Ovary (tissue), 9 donors: ENCODE measurements around the gene FAM170B. TPM values are rescaled to one million over a fixed set of nuclear protein-coding genes. Genes with fewer than 3 reads are reported as not detected.

Source experiments
- DNase-seq, 5 donors: peaks; one replicate each; pipeline ENCODE4 v3.0.0-alpha.2; 2019 to 2020
- H3K27ac ChIP-seq, 2 donors: fragments of 200-600 bp; one replicate each; pipeline versions ENCODE4 v1.5.1 to v1.8.0; 2019 to 2022
- H3K27me3 ChIP-seq: fragments of 200-600 bp; one replicate; pipeline ENCODE4 v1.8.0; 2022
- H3K36me3 ChIP-seq: fragments of 200-600 bp; sonication (generic); one replicate; pipeline ENCODE4 v1.5.1; 2019
- H3K4me1 ChIP-seq: one replicate; pipeline ENCODE4 v1.8.1; 2013; ENCODE audit warnings: mild to moderate bottlenecking, moderate library complexity; ENCODE audit not compliant: insufficient read depth
- H3K4me3 ChIP-seq: fragments of 200-600 bp; sonication (generic); one replicate; pipeline ENCODE4 v1.5.1; 2017
- H3K9me3 ChIP-seq, 2 donors: fragments of 200-600 bp in 1 of 2; sonication (generic) in 1 of 2; one replicate each; pipeline versions ENCODE4 v1.5.1 to v1.8.1; 2013 to 2019; ENCODE audit warnings: mild to moderate bottlenecking in 1 of 2, moderate library complexity in 1 of 2
- CTCF ChIP-seq, 3 donors: fragments of 450-650 bp in 2 of 3; fragments of 200-600 bp in 1 of 3; IDR thresholded peaks; one replicate each; pipeline versions ENCODE4 v1.5.1 to v1.8.0; 2016 to 2022; ENCODE audit warnings: antibody characterized with exemption in 3 of 3, mild to moderate bottlenecking in 1 of 3
- EP300 ChIP-seq: sonication (generic); formaldehyde crosslinking; IDR thresholded peaks from one replicate; pipeline ENCODE4 v1.6.1; 2017; ENCODE audit warnings: antibody characterized with exemption
- POLR2A ChIP-seq: fragments of 450-650 bp; IDR thresholded peaks from one replicate; pipeline ENCODE4 v1.6.1; 2017; ENCODE audit warnings: antibody characterized with exemption, mild to moderate bottlenecking, moderate library complexity
- WGBS, 3 donors: extraction: QIAGEN DNeasy Blood & Tissue Kit in 1 of 3; methylation state at CpG; one replicate each; pipeline versions ENCODE4 v1.1.5 to v1.1.7; 2013 to 2017; 5-methylcytosine and 5-hydroxymethylcytosine counted together
- intact Hi-C, 4 donors: fragments of 100-400 bp; cut with DNase I; formaldehyde crosslinking; loops; one replicate each; pipeline versions ENCODE4 v1.11.0 to v1.15.1; 2022 to 2023
- polyA plus RNA-seq, 2 donors: library from polyadenylated mRNA; stranded (reverse); fragments of 200-250 nt in 1 of 2; fragments of 350-450 nt in 1 of 2; fragmentation: Illumina TruSeq in 1 of 2; extraction: RNeasy Lipid Tissue Mini Kit (QIAGEN cat#74804) in 1 of 2; gene quantifications; one replicate each; pipeline ENCODE4 v1.2.3, GENCODE V29; 2013 to 2014
- total RNA-seq, 7 donors: library from RNA; depleted of rRNA in 2 of 7; stranded (reverse); fragments of >200 nt in 2 of 7; fragmentation: NEBNext Ultra II Directional in 3 of 7; extraction: Animal tissue kit (Norgen Biotek cat#: 25700) in 3 of 7; gene quantifications; one replicate each; pipeline versions ENCODE4 v1.1.0 to v1.2.4, GENCODE V29; 2016 to 2023
- donor health status: DM: no; HTN: no; CAD: no; lungs with moderate emphysema.
- donor health status: DM: no; HTN: no; CAD: no.
- donor health status: Bipolar disorder and iron deficiency.
- donor health status: DM: yes; HTN: yes; CAD: no.
- donor health status: DM: no; HTN: no; CAD: no.
- donor health status: DM: yes; HTN: yes; CAD: no.

Gene FAM170B
- total and polyA plus RNA-seq, 9 donors: not detected

- WGBS, 3 donors: 42 to 49% (median 44%) methylated on average over 2 of the region's 2 CpGs
- no peak for TF ChIP-seq EP300
- no peak for TF ChIP-seq CTCF (IDR thresholded peaks at IDR 0.05)
- peak in 1 of 5 donors; percentile 11 for DNase-seq
- no peak overlapping the region for H3K27ac ChIP-seq
- intact Hi-C loops: no loop called here
- H3K36me3 ChIP-seq: no peaks in the 10 kb centered on the region
- H3K4me1 ChIP-seq: peaks cover 24% of the 10 kb centered on the region
- H3K9me3 ChIP-seq: no peaks in the 10 kb centered on the region
- H3K4me3 ChIP-seq: no peak overlapping the region
- no peaks in the 10 kb centered on the region for H3K27me3 ChIP-seq
These were observed 44.7 kb downstream of the FAM170B start for GRCh38 chr10:49089152-49089551.

GRCh38 chr10:49086889-49087288 lies 46.9 kb downstream of the FAM170B start:
- intact Hi-C loops: no loop called here
- peaks cover 38% of the 10 kb centered on the region for H3K4me1 ChIP-seq
- WGBS, 3 donors: 95 to 96% (median 95%) methylated on average over 3 of the region's 3 CpGs

GRCh38 chr10:49083261-49083660 lies 50.6 kb downstream of the FAM170B start:
- H3K27ac ChIP-seq: peak overlapping the region; percentile 15 to 51
- H3K9me3 ChIP-seq: no peaks in the 10 kb centered on the region
- no peaks in the 10 kb centered on the region for H3K36me3 ChIP-seq
- no peak for TF ChIP-seq POLR2A
- TF ChIP-seq CTCF (IDR thresholded peaks at IDR 0.05): no peak
- TF ChIP-seq EP300: no peak
- DNase-seq: peak; percentile 65 to 86 (median 74)
- H3K4me3 ChIP-seq: no peak overlapping the region
- H3K4me1 ChIP-seq: peaks cover 34% of the 10 kb centered on the region
- WGBS, 3 donors: 1 to 16% (median 12%) methylated on average over 8 of the region's 8 CpGs
- intact Hi-C loops: loop anchor here in 3 of 4 donors (5.0 kb wide), 3 partner anchors 34 to 214 kb away; partner anchors contain the start of genes C10orf71 (in 1 of the 3) and VSTM4 (in 1 of the 3)
- H3K27me3 ChIP-seq: no peaks in the 10 kb centered on the region

More at GRCh38 chr10:49086889-49087288, 46.9 kb downstream of the FAM170B start:
- no peaks in the 10 kb centered on the region for H3K27me3 ChIP-seq
- H3K27ac ChIP-seq: no peak overlapping the region
- no peaks in the 10 kb centered on the region for H3K9me3 ChIP-seq
- no peaks in the 10 kb centered on the region for H3K36me3 ChIP-seq
- TF ChIP-seq EP300 (no peak), CTCF (IDR thresholded peaks at IDR 0.05) (no peak), POLR2A (no peak)
- DNase-seq: no peak
- no peak overlapping the region for H3K4me3 ChIP-seq

GRCh38 chr10:49082766-49083165 lies 51.1 kb downstream of the FAM170B start:
- intact Hi-C loops: loop anchor here in 3 of 4 donors (5.0 kb wide), 3 partner anchors 35 to 215 kb away; partner anchors contain the start of genes C10orf71 (in 1 of the 3) and VSTM4 (in 1 of the 3)
- no peaks in the 10 kb centered on the region for H3K27me3 ChIP-seq
- peak overlapping the region; percentile 15 to 51 for H3K27ac ChIP-seq

More at GRCh38 chr10:49082766-49083165, 51.1 kb downstream of the FAM170B start:
- Histone ChIP-seq H3K36me3 (no peaks in the 10 kb centered on the region), H3K4me3 (no peak overlapping the region), H3K4me1 (peaks cover 34% of the 10 kb centered on the region), H3K9me3 (no peaks in the 10 kb centered on the region)
- peak in 2 of 5 donors; percentile 28 to 39 for DNase-seq
- TF ChIP-seq CTCF (IDR thresholded peaks at IDR 0.05) (no peak), POLR2A (no peak), EP300 (no peak)
- 81 to 86% (median 86%) methylated on average over 2 of the region's 2 CpGs for WGBS, 3 donors
